HepG2 (cell line): ENCODE results near the gene ANXA6. TPM values are rescaled to one million over a fixed set of nuclear protein-coding genes. Genes with fewer than 3 reads are reported as not detected.

Experiments
- HNF1B ChIP-seq: sonication (generic); formaldehyde crosslinking; IDR thresholded peaks from 2 replicates; pipeline ENCODE4 v1.5.1; 2020; ENCODE audit warnings: mild to moderate bottlenecking, moderate library complexity, missing genetic modification reagents
- KLF12 ChIP-seq: sonication (generic); formaldehyde crosslinking; IDR thresholded peaks from 2 replicates; pipeline ENCODE4 v1.4.0; 2020; ENCODE audit warnings: missing genetic modification reagents, borderline replicate concordance
- LRRFIP1 ChIP-seq: sonication (generic); formaldehyde crosslinking; conservative IDR thresholded peaks from 2 replicates; pipeline ENCODE4 v1.4.0; 2020; ENCODE audit warnings: missing genetic modification reagents
- MEIS1 ChIP-seq: sonication (generic); formaldehyde crosslinking; IDR thresholded peaks from 2 replicates; pipeline ENCODE4 v1.9.0; 2021; ENCODE audit warnings: mild to moderate bottlenecking, missing genetic modification reagents, moderate library complexity, borderline replicate concordance
- NR3C1 ChIP-seq: sonication (generic); formaldehyde crosslinking; IDR thresholded peaks from 2 replicates; pipeline ENCODE4 v1.4.0; 2020; ENCODE audit warnings: missing genetic modification reagents
- PRDM4 ChIP-seq: sonication (generic); formaldehyde crosslinking; IDR thresholded peaks from 2 replicates; pipeline ENCODE4 v1.9.0; 2021; ENCODE audit warnings: missing genetic modification reagents, borderline replicate concordance
- RELA ChIP-seq: sonication (generic); formaldehyde crosslinking; IDR thresholded peaks from 2 replicates; pipeline ENCODE4 v1.4.0; 2020; ENCODE audit warnings: missing genetic modification reagents
- STAT6 ChIP-seq: sonication (generic); formaldehyde crosslinking; IDR thresholded peaks from 2 replicates; pipeline ENCODE4 v1.4.0; 2020; ENCODE audit warnings: missing genetic modification reagents, mild to moderate bottlenecking, borderline replicate concordance
- U2AF2 ChIP-seq: fragments of 200-400 bp; formaldehyde crosslinking; IDR thresholded peaks from 2 replicates; pipeline ENCODE4 v1.6.1; 2017; ENCODE audit warnings: low read depth, mild to moderate bottlenecking, low read length
- ZMAT5 ChIP-seq: sonication (generic); formaldehyde crosslinking; IDR thresholded peaks from 2 replicates; pipeline ENCODE4 v1.5.0; 2020; ENCODE audit warnings: mild to moderate bottlenecking, low read depth, missing genetic modification reagents, borderline replicate concordance
- ZNF234 ChIP-seq: sonication (generic); formaldehyde crosslinking; conservative IDR thresholded peaks from 2 replicates; pipeline ENCODE4 v1.5.1; 2020; ENCODE audit warnings: mild to moderate bottlenecking, missing genetic modification reagents
- ZNF441 ChIP-seq: sonication (generic); formaldehyde crosslinking; IDR thresholded peaks from 2 replicates; pipeline ENCODE4 v1.7.0; 2021; ENCODE audit warnings: missing genetic modification reagents, borderline replicate concordance
- ZNF567 ChIP-seq: sonication (generic); formaldehyde crosslinking; IDR thresholded peaks from 2 replicates; pipeline ENCODE4 v1.8.1; 2023; ENCODE audit warnings: mild to moderate bottlenecking, missing genetic modification reagents, borderline replicate concordance
- ZNF580 ChIP-seq: IDR thresholded peaks from 2 replicates; pipeline ENCODE4 v1.6.1; 2016; ENCODE audit warnings: low read depth, borderline replicate concordance
- ZNF768 ChIP-seq: sonication (generic); formaldehyde crosslinking; IDR thresholded peaks from 2 replicates; pipeline ENCODE4 v1.4.0; 2020; ENCODE audit warnings: missing genetic modification reagents
- ZSCAN22 ChIP-seq: sonication (generic); formaldehyde crosslinking; IDR thresholded peaks from 2 replicates; pipeline ENCODE4 v1.4.0; 2020; ENCODE audit warnings: mild to moderate bottlenecking, missing genetic modification reagents
- polyA plus RNA-seq, 8 experiments: library from polyadenylated mRNA; depleted of rRNA in 3 of 8; stranded (reverse) in 7 of 8; unstranded in 1 of 8; fragments of >200 nt; fragmentation: Illumina TruSeq in 4 of 8; extraction: Trizol in 4 of 8; gene quantifications; 2 replicates each; pipeline versions ENCODE4 v1.2.1 to v1.2.3, GENCODE V29; 2011 to 2016; ENCODE audit warnings: low read depth in 4 of 8, missing spikeins in 1 of 8, mixed read lengths in 1 of 8; ENCODE audit not compliant: insufficient read depth in 1 of 8
- total RNA-seq, 5 experiments: library from RNA; depleted of rRNA; stranded (reverse); fragments of >200 nt; fragmentation: Illumina TruSeq; extraction: Trizol; gene quantifications; 2 replicates each; pipeline ENCODE4 v1.2.3, GENCODE V29; 2016; ENCODE audit warnings: low read depth in 1 of 5

The ANXA6 gene
- total and polyA plus RNA-seq, 2 of the 13 experiments (the other 11 are each of a cell fraction or from before 2014, with no cell fraction given) = 103 to 125 TPM

GRCh38 chr5:151157426-151158286, at the start of gene ANXA6 (continued):
- TF ChIP-seq ZMAT5 (CRISPR knock-in tag) (no peak), ZNF580 (CRISPR knock-in tag) (no peak), ZNF567 (no peak), ZSCAN22 (no peak), STAT6 (CRISPR knock-in tag) (no peak), LRRFIP1 (CRISPR knock-in tag) (no peak), MEIS1 (CRISPR knock-in tag) (0 out of 2 replicates have a peak, but pooled peaks have one; percentile 42), RELA (no peak), PRDM4 (CRISPR knock-in tag) (no peak), ZNF441 (no peak), HNF1B (CRISPR knock-in tag) (no peak), ZNF768 (CRISPR knock-in tag) (peak; percentile 59; the same call in 1 of the 2 replicates), KLF12 (peak; percentile 82; the same call in 1 of the 2 replicates), ZNF234 (CRISPR knock-in tag) (no peak), U2AF2 (no peak), NR3C1 (CRISPR knock-in tag) (no peak)
